SK-N-SH (cell line): ENCODE measurements around the gene CCK. TPM values are rescaled to one million over a fixed set of nuclear protein-coding genes. Genes with fewer than 3 reads are reported as not detected.

Experiments used
- CTCF ChIA-PET: fragments of 300-600, 350-600 bp; formaldehyde crosslinking; extraction: SDS; loops from one replicate; lab custom pipeline; 2021; lab: Yijun Ruan, JAX
- POLR2A ChIA-PET: fragments of 350-600 bp; sonication (Branson Sonifier 250); formaldehyde crosslinking; extraction: SDS; loops from one replicate; lab custom pipeline; 2020; ENCODE audit warnings: antibody characterized with exemption, inconsistent platforms; lab: Yijun Ruan, JAX
- DNase-seq: peaks from one replicate; pipeline ENCODE4 v3.0.0; 2012
- H2AFZ ChIP-seq: fragments of 200-600 bp; sonication (generic); 2 replicates; pipeline ENCODE4 v1.8.1; 2016; ENCODE audit warnings: antibody characterized with exemption, mild to moderate bottlenecking, low read depth
- H3F3A ChIP-seq: fragments of 200-600 bp; sonication (generic); replicated peaks from 2 replicates; pipeline ENCODE3; 2016; ENCODE audit warnings: antibody characterized with exemption, mild to moderate bottlenecking; ENCODE audit not compliant: insufficient read depth
- H3K27ac ChIP-seq, 2 experiments: fragments of 200-500 bp in 1 of 2; fragments of 200-600 bp in 1 of 2; sonication (Bioruptor generic) in 1 of 2; sonication (generic), shearing (Covaris generic) in 1 of 2; 2 replicates each; pipeline versions ENCODE4 v1.5.1 to v1.6.1; 2014 to 2016; ENCODE audit warnings: low read depth in 2 of 2, inconsistent platforms in 1 of 2, low read length in 1 of 2, mild to moderate bottlenecking in 1 of 2, mixed read lengths in 1 of 2
- H3K27me3 ChIP-seq: fragments of 200-600 bp; sonication (generic), shearing (Covaris generic); 2 replicates; pipeline ENCODE4 v1.6.1; 2016; ENCODE audit warnings: mixed run types; ENCODE audit not compliant: insufficient read depth
- H3K36me3 ChIP-seq, 2 experiments: fragments of 200-500 bp in 1 of 2; fragments of 200-600 bp in 1 of 2; sonication (Bioruptor generic) in 1 of 2; sonication (generic) in 1 of 2; replicated peaks in 1 of 2; 2 replicates each; pipeline versions ENCODE3 to v1.5.1; 2014 to 2016; ENCODE audit warnings: low read length in 1 of 2, mild to moderate bottlenecking in 1 of 2; ENCODE audit not compliant: insufficient read depth in 2 of 2, control insufficient read depth in 1 of 2
- H3K4me1 ChIP-seq, 2 experiments: fragments of 200-500 bp in 1 of 2; fragments of 200-600 bp in 1 of 2; sonication (Bioruptor generic) in 1 of 2; sonication (generic), shearing (Covaris generic) in 1 of 2; 2 replicates each; pipeline versions ENCODE4 v1.5.1 to v1.6.1; 2014 to 2016; ENCODE audit warnings: low read depth in 1 of 2, low read length in 1 of 2, mixed run types in 1 of 2; ENCODE audit not compliant: insufficient read depth in 2 of 2, control insufficient read depth in 1 of 2
- H3K4me2 ChIP-seq: fragments of 200-600 bp; sonication (generic), shearing (Covaris generic); 2 replicates; pipeline ENCODE4 v1.6.1; 2017; ENCODE audit warnings: mixed run types
- H3K4me3 ChIP-seq, 2 experiments: fragments of 200-500 bp in 1 of 2; fragments of 200-600 bp in 1 of 2; sonication (Bioruptor generic) in 1 of 2; sonication (generic), shearing (Covaris generic) in 1 of 2; 2 replicates each; pipeline versions ENCODE4 v1.5.1 to v1.8.1; 2014 to 2016; ENCODE audit warnings: low read depth in 2 of 2, inconsistent platforms in 1 of 2, low read length in 1 of 2, mild to moderate bottlenecking in 1 of 2, mixed read lengths in 1 of 2, moderate library complexity in 1 of 2
- H3K79me2 ChIP-seq: fragments of 200-600 bp; sonication (generic); 2 replicates; pipeline ENCODE4 v1.8.1; 2017; ENCODE audit warnings: mild to moderate bottlenecking; ENCODE audit not compliant: insufficient read depth
- H3K9ac ChIP-seq: fragments of 200-600 bp; sonication (generic); 2 replicates; pipeline ENCODE4 v1.6.1; 2017; ENCODE audit warnings: mixed run types
- H3K9me2 ChIP-seq: fragments of 200-600 bp; sonication (generic); 2 replicates; pipeline ENCODE4 v1.6.1; 2017; ENCODE audit warnings: mixed run types
- H3K9me3 ChIP-seq: fragments of 200-600 bp; sonication (generic); 2 replicates; pipeline ENCODE4 v1.6.1; 2017; ENCODE audit warnings: mixed run types, mild to moderate bottlenecking, moderate library complexity
- H4K20me1 ChIP-seq: fragments of 200-600 bp; sonication (generic); 2 replicates; pipeline ENCODE4 v1.6.1; 2017; ENCODE audit warnings: mild to moderate bottlenecking, mixed run types; ENCODE audit not compliant: insufficient read depth
- EP300 ChIP-seq, 2 experiments: IDR thresholded peaks; 2 replicates each; pipeline versions ENCODE4 v1.4.0 to v1.6.1; 2012; ENCODE audit warnings: borderline replicate concordance in 1 of 2, low read depth in 1 of 2, low read length in 1 of 2
- EZH2phosphoT487 ChIP-seq: fragments of 200-600 bp; sonication (generic); IDR thresholded peaks from 2 replicates; pipeline ENCODE4 v1.6.1; 2017; ENCODE audit warnings: low read depth, mixed run types, mild to moderate bottlenecking, antibody characterized with exemption, moderate library complexity, borderline replicate concordance
- FOSL2 ChIP-seq: IDR thresholded peaks from 2 replicates; pipeline ENCODE4 v1.4.0; 2012; ENCODE audit warnings: low read depth, mild to moderate bottlenecking, moderate library complexity, borderline replicate concordance
- GABPA ChIP-seq: IDR thresholded peaks from 2 replicates; pipeline ENCODE4 v1.4.0; 2012; ENCODE audit warnings: low read depth, mild to moderate bottlenecking
- IRF3 ChIP-seq: fragments of 150-350 bp; IDR thresholded peaks from 2 replicates; pipeline ENCODE4 v1.6.1; 2016; ENCODE audit warnings: mild to moderate bottlenecking, low read depth, low read length
- MEF2A ChIP-seq: IDR thresholded peaks from 2 replicates; pipeline ENCODE4 v1.4.0; 2012; ENCODE audit warnings: low read depth, borderline replicate concordance
- NFIC ChIP-seq: IDR thresholded peaks from 2 replicates; pipeline ENCODE4 v1.4.0; 2012; ENCODE audit warnings: borderline replicate concordance
- NRF1 ChIP-seq: IDR thresholded peaks from 2 replicates; pipeline ENCODE4 v1.6.1; 2012; ENCODE audit warnings: low read depth, mild to moderate bottlenecking, low read length
- PBX3 ChIP-seq: IDR thresholded peaks from 2 replicates; pipeline ENCODE4; 2012
- POLR2AphosphoS5 ChIP-seq: IDR thresholded peaks from 2 replicates; pipeline ENCODE4 v1.6.1; 2012; ENCODE audit warnings: low read depth, low read length
- RCOR1 ChIP-seq: fragments of 150-350 bp; IDR thresholded peaks from 2 replicates; pipeline ENCODE4 v1.6.1; 2017; ENCODE audit warnings: antibody characterized with exemption, low read length
- RXRA ChIP-seq: IDR thresholded peaks from 2 replicates; pipeline ENCODE4 v1.4.0; 2012; ENCODE audit warnings: low read depth, mild to moderate bottlenecking, borderline replicate concordance
- SIN3A ChIP-seq: IDR thresholded peaks from 2 replicates; pipeline ENCODE4 v1.6.1; 2012; ENCODE audit warnings: low read depth, mild to moderate bottlenecking, low read length, moderate library complexity, borderline replicate concordance
- SMC3 ChIP-seq: IDR thresholded peaks from 2 replicates; pipeline ENCODE4 v1.6.1; 2012; ENCODE audit warnings: low read depth, low read length, improper control_type of control experiment
- TAF1 ChIP-seq: IDR thresholded peaks from 2 replicates; pipeline ENCODE4 v1.6.1; 2012; ENCODE audit warnings: low read depth, mild to moderate bottlenecking, low read length, moderate library complexity, borderline replicate concordance
- TCF12 ChIP-seq: IDR thresholded peaks from 2 replicates; pipeline ENCODE4 v1.4.0; 2012
- TEAD4 ChIP-seq: IDR thresholded peaks from 2 replicates; pipeline ENCODE4 v1.4.0; 2012; ENCODE audit warnings: mild to moderate bottlenecking, borderline replicate concordance; ENCODE audit not compliant: insufficient read depth
- USF1 ChIP-seq: IDR thresholded peaks from 2 replicates; pipeline ENCODE4 v1.4.0; 2012; ENCODE audit warnings: low read depth, borderline replicate concordance
- USF2 ChIP-seq: fragments of 150-350 bp; IDR thresholded peaks from 2 replicates; pipeline ENCODE4 v1.6.1; 2017; ENCODE audit warnings: antibody characterized with exemption, low read length, low read depth, borderline replicate concordance
- YY1 ChIP-seq: IDR thresholded peaks from 2 replicates; pipeline ENCODE4 v1.4.0; 2012; ENCODE audit warnings: low read depth, mild to moderate bottlenecking
- WGBS: methylation state at CpG from one replicate; pipeline ENCODE4 v1.1.6; 2017; ENCODE audit warnings: low lambda C conversion rate; 5-methylcytosine and 5-hydroxymethylcytosine counted together
- polyA plus RNA-seq, 3 experiments: library from polyadenylated mRNA; depleted of rRNA; stranded (reverse); fragments of >200 nt; gene quantifications; 2 replicates each; pipeline ENCODE4 v1.2.3, GENCODE V29; 2012

The CCK gene
- polyA plus RNA-seq, 1 of the 3 experiments (the other 2 are of a cell fraction), result not detected

- no peak for TF ChIP-seq PBX3
- no peak for TF ChIP-seq TEAD4
- no peak for TF ChIP-seq SIN3A
- TF ChIP-seq FOSL2, result no peak
- TF ChIP-seq, all 33 proteins: peak for 0
These were observed 5.8 kb upstream of the CCK start (continued) for GRCh38 chr3:42271786-42272185.

GRCh38 chr3:42270561-42270960 is 4.6 kb upstream of the CCK start:
- no peaks in the 10 kb centered on the region for H3K9me2 ChIP-seq
- H4K20me1 ChIP-seq, result no peaks in the 10 kb centered on the region
- H3F3A ChIP-seq, result no peaks in the 10 kb centered on the region
- ChIA-PET POLR2A (no interaction called here), CTCF (interaction anchor here (0.6 to 1.5 kb wide), 2 partner anchors 141 to 171 kb away, joined by 3 read pairs; no protein-coding TSS in a partner anchor)
- no peak for DNase-seq
- H3K4me1 ChIP-seq, result no peaks in the 10 kb centered on the region
- H3K9ac ChIP-seq, result no peak overlapping the region
- H3K4me3 ChIP-seq, result no peak overlapping the region
- H3K27ac ChIP-seq, result no peak overlapping the region
- H3K4me2 ChIP-seq, result no peak overlapping the region
- TF ChIP-seq TCF12, result no peak
- TF ChIP-seq RXRA, result no peak
- no peak for TF ChIP-seq MEF2A
- no peak for TF ChIP-seq TAF1
- no peak for TF ChIP-seq RCOR1
- TF ChIP-seq SMC3, result no peak
- TF ChIP-seq GABPA, result no peak
- TF ChIP-seq IRF3, result no peak
- TF ChIP-seq USF2, result no peak
- no peak for TF ChIP-seq TEAD4
- TF ChIP-seq SIN3A, result no peak
- no peak for TF ChIP-seq FOSL2
- TF ChIP-seq EP300 (IDR thresholded peaks at IDR 0.05; ENCODE audit: borderline replicate concordance in 1 of 2, low read depth in 1 of 2, low read length in 1 of 2), result no peak
- no peak for TF ChIP-seq EZH2phosphoT487
- TF ChIP-seq USF1, result no peak
- no peak for TF ChIP-seq NRF1
- TF ChIP-seq POLR2AphosphoS5, result no peak
- TF ChIP-seq PBX3, result no peak
- no peak for TF ChIP-seq YY1
- no peak for TF ChIP-seq NFIC
- H3K36me3 ChIP-seq, result no peaks in the 10 kb centered on the region
- no peaks in the 10 kb centered on the region for H3K9me3 ChIP-seq
- H2AFZ ChIP-seq, result no peak overlapping the region
- H3K79me2 ChIP-seq, result no peaks in the 10 kb centered on the region
- peaks cover 20% of the 10 kb centered on the region for H3K27me3 ChIP-seq
- WGBS, result 10% methylated on average over 1 of the region's 1 CpG
